Peyer's patch (tissue), 4 donors: Measurements from ENCODE around the gene SRPK2.

Experiments
- POLR2A ChIP-seq, 2 donors: fragments of 450-650 bp; IDR thresholded peaks; one replicate each; pipeline ENCODE4 v1.5.1; 2017; ENCODE audit warnings: antibody characterized with exemption in 2 of 2, mild to moderate bottlenecking in 2 of 2, moderate library complexity in 2 of 2
- TF ChIP-seq, protein P1 (sequence below), 6 experiments: fragments of 450-650 bp in 4 of 6; fragments of 200-600 bp in 2 of 6; sonication (generic) in 1 of 6; IDR thresholded peaks; one replicate each; pipeline ENCODE4 v1.5.1; 2017 to 2019; ENCODE audit warnings: antibody characterized with exemption in 6 of 6, mild to moderate bottlenecking in 3 of 6, moderate library complexity in 1 of 6

DNA sequence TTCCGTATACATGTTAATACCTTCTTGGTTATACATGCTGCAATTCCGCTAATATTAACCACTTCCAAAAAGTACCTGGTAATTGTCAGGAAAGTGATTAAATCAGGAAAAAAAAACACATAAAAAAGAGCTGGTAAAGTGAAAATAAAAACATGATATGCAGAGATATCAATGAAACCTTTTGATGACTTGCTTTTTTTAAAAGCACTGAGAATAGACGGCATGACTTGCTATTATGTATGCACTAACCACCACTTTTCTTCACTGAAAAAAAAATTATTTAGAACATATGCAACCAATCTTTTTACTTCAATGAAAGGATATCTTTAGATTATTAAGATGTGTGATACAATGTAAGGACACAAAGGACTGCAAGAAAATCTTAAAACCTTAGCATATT lies 211.7 kb downstream of the SRPK2 start:
- TF ChIP-seq, protein P1, sequence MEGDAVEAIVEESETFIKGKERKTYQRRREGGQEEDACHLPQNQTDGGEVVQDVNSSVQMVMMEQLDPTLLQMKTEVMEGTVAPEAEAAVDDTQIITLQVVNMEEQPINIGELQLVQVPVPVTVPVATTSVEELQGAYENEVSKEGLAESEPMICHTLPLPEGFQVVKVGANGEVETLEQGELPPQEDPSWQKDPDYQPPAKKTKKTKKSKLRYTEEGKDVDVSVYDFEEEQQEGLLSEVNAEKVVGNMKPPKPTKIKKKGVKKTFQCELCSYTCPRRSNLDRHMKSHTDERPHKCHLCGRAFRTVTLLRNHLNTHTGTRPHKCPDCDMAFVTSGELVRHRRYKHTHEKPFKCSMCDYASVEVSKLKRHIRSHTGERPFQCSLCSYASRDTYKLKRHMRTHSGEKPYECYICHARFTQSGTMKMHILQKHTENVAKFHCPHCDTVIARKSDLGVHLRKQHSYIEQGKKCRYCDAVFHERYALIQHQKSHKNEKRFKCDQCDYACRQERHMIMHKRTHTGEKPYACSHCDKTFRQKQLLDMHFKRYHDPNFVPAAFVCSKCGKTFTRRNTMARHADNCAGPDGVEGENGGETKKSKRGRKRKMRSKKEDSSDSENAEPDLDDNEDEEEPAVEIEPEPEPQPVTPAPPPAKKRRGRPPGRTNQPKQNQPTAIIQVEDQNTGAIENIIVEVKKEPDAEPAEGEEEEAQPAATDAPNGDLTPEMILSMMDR (IDR thresholded peaks at IDR 0.05) = no peak
- no peak for TF ChIP-seq POLR2A (IDR thresholded peaks at IDR 0.05)
